ENCODE measurements around the gene PHYHD1.

GRCh38 chr9:128986671-128987070, 65.9 kb downstream of the PHYHD1 start:
- TF ChIP-seq CTCF (IDR thresholded peaks at IDR 0.05; ENCODE audit: low read depth, low read length, poor library complexity, severe bottlenecking) (no peak), EZH2phosphoT487 (IDR thresholded peaks at IDR 0.05; ENCODE audit: borderline replicate concordance, low read length) (no peak)

Data from DOHH2 (cell line).